NOMO-1 (cell line): ENCODE measurements around the gene SLC7A7.
"Not testable (repeated sequence)": the region's sequence is repeated elsewhere in the genome, so short reads cannot be mapped to it uniquely, and the experiment has no call there.

Source experiments
- DNase-seq, 2 experiments: peaks; one replicate each; lab custom pipeline; 2025; ENCODE audit not compliant: unreplicated experiment in 2 of 2; lab: John Stamatoyannopoulos, UW

Gene SLC7A7

GRCh38 chr14:22764382-22764781, 50.9 kb downstream of the SLC7A7 start:
- DNase-seq: no peak

DNA sequence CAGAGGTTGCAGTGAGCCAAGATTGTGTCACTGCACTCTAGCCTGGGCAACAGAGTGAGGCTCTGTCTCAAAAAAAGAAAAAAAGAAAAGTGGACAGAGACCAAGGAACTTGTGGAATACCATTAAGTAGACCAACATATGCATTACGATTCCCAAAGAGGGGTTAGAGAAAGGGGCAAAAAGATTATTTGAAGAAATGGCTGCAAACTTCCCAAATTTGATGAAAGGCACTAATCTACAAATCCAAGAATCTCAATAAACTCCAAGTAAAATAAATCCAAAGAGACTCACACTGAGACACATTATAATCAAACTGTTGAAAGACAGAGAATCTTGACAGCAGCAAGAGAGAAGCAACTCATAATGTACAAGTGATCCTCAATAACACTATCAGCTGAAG, 53.5 kb downstream of the SLC7A7 start:
- DNase-seq: no peak

GRCh38 chr14:22757972-22758650, 57.1 kb downstream of the SLC7A7 start:
- not testable (repeated sequence) for DNase-seq

DNA sequence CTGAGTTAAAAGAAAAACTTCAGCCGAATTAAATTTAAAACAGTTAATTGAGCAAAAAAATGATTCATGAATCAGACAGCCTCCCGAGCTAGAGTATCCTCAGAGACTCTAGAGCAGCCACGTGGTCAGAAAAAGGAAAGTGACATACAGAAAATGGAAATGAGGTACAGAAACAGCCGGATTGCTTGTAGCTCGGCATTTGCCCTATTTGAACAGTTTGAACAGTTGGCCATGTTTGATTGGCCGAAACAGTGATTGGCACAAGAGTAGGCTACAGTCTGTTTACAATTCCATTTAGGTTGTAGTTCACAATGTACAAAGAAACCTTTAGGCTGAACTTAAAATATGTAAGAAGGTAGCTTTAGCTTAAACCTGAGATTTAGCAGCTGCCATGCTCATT, 61.6 kb downstream of the SLC7A7 start:
- peak; percentile 3 to 33 for DNase-seq

DNA sequence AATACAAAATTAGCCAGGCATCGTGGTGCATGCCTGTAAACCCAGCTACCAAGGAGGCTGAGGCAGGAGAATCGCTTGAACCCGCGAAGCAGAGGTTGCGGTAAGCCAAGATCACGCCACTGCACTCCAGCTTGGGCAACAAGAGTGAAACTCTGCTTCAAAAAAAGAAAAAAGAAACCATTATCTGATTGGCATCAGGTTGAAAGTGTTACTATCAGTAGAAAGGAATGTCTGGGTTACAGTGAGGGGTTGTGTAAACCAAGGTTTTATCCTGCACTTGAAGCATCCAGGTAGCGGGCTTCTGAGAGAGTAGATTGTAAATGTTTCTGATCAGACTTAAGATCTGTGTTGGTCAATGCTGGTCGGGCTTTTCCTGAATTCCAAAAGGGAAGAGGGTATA, 62.8 kb downstream of the SLC7A7 start:
- DNase-seq: no peak

DNA sequence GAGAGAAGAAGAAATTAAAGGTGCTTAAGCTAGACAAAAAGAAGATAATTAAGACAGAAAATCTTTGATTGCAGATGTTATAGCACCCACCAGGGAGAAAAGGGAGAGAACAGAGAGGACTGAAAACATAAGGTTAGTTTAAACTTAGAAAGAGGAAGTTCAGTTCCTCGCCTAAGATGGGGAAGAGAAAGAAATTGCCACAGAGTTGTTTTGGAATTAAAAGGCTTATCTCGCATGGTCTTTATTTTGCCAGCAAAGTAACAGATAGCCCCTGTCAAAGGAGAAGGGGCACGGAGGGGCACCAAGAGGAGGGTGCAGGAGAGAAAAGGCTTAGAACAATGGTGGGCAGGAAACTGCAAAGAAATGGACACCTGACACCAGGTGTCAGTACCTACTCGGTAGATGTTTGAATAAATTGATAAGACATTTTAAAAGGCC, 66.6 kb downstream of the SLC7A7 start:
- peak; percentile 42 to 74 for DNase-seq

DNA sequence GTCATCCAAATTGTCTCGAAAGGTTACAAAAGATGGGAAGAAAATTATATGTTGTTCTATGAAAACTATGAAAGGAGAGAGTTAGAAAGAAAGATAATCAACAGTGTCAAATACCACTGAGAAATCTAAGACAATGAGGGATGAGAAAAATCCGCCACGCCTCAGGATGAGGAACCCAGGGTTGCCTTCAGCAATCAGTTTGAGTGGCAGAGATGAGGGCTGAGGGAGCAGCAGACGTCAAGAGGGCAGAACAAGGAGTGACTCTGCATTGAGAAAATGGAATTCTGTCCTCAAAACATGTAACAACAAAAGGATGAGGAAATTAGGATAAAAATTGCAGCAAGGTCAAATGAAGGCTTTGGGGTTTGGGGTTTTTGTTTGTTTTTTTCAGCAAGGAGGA, 67.0 kb downstream of the SLC7A7 start:
- DNase-seq: peak; percentile 3 to 40

- DNase-seq: no peak
Measured at GRCh38 chr14:22747769-22748168, 67.5 kb downstream of the SLC7A7 start.

- no peak for DNase-seq
Measured at GRCh38 chr14:22740020-22740419, 75.2 kb downstream of the SLC7A7 start.

DNA sequence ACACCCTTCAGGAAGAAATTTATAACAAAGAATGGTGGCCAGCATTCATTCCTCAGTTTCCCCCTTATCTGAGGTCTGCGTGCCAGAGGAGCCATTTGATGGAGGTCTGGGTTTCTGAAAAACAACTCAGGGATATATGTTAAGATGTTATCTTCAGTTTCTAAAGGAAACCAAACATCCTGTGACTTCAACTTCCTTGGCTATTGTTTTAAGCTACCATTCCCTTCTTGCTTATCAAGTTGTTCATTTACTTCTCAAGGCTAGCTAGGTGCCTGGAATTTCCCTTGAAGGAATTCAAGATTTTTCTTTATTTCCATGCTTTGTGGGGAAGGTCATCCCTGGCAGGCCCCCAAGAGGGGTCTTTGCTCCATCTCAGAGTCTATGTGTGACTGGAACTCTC, 75.8 kb downstream of the SLC7A7 start:
- DNase-seq: no peak

GRCh38 chr14:22737052-22737451, 78.2 kb downstream of the SLC7A7 start:
- DNase-seq: no peak

DNA sequence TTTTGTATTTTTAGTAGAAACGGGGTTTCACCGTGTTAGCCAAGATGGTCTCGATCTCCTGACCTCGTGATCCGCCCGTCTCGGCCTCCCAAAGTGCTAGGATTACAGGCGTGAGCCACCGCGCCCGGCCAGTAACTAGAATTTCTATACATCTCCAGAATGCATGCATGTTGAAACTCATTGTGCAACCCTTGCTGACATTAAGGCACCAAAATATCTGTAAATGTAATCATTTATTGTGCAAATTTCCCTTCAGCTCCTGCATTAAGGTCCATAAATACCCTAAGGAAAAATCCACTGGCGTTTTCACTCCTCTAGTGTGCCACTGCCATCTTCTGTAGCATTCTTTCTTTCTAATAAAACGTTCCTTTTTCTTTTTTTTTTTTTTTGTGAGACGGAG, 78.9 kb downstream of the SLC7A7 start:
- DNase-seq: not testable (repeated sequence)

DNA sequence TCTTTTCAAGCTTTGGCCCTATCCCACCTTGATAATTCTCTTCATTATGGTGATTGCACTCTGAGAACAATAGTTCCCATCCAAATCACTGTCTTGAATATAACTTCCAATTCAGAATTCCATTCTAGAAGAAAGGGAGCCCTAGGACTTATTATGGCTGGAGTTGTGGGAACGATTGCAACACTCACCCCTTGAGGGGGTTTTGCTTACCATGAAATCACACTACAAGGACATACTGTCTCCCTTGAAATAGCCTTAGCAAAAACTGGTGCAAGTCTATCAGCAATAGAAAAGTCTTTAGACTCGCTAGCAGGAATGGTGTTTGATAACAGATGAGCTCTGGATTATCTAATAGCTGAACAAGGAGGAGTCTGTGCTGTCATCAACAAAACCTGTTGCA, 80.1 kb downstream of the SLC7A7 start:
- no peak for DNase-seq

DNA sequence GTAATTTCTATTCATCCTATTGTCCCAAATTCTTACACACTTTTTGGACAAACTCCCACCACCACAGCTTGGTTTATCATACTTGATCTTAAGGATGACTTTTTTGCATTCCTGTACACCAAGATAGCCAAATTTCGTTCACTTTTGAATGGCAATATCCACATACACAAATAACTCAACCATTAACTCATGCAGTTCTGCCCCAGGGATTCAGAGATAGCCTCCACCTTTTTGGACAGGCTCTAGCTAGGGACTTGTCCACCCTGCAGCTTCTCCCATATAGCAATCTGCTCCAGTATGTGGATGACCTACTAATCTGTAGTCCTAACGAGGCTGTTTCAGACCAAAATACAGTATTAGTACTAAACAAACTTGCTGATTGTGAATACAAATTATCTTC, 81.4 kb downstream of the SLC7A7 start:
- no peak for DNase-seq

- DNase-seq: not testable (repeated sequence)
Measured at GRCh38 chr14:22732062-22732461, 83.2 kb downstream of the SLC7A7 start.

DNA sequence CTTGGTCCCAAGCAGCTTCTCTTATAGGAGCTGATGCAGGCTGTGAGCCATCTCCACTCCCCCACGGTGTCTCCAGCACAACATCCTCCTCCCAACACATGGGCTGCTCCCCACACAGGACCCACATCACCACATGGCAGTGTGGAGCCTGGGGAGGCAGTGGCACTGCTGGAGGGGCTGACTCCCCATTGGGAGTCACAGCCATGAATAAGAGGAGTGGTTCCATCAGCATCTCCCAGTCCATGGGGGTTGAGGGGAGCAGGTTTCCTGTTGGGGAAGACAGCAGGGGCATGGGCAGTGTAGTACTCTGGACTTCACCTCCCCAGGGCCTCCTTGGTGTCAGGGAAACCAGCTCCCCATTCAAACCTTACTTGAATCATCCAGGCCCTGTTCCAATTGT, 89.2 kb downstream of the SLC7A7 start:
- no peak for DNase-seq

GRCh38 chr14:22725374-22725773, 89.9 kb downstream of the SLC7A7 start:
- not testable (repeated sequence) for DNase-seq

DNA sequence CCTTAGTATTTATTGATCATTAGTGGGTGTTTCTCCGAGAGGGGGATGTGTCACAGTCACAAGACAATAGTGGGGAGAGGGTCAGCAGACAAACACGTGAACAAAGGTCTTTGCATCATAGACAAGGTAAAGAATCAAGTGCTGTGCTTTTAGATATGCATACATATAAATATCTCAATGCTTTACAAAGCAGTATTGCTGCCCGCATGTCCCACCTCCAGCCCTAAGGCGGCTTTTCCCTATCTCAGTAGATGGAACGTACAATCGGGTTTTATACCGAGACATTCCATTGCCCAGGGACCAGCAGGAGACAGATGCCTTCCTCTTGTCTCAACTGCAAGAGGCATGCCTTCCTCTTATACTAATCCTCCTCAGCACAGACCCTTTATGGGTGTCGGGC, 90.4 kb downstream of the SLC7A7 start:
- not testable (repeated sequence) for DNase-seq

DNA sequence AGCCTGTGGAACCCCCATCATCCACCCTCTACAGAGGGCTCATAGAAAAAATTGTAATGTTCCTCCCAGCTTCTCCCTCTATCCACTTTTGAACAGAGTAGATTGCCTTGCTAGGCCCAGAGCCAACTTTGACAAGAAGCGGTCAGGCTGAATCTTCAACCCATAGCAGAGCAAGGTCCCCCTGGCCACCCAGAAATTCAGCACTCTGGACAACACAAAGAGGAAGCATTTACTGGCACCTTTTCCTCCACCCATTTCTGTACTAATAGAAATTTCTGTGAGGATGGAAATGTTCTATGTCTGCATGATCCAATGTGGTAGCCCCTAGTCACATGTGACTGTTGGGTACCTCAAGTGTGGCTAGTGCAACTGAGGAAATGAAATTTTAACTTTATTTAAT, 91.4 kb downstream of the SLC7A7 start:
- no peak for DNase-seq
